IPS-20b (cell line): ENCODE data around the gene GRIK3.

Experiments
- H3K27ac ChIP-seq: one replicate; pipeline ENCODE4 v1.5.1; 2013; ENCODE audit warnings: low read length
- H3K27me3 ChIP-seq: 2 replicates; pipeline ENCODE4 v1.6.1; 2013; ENCODE audit warnings: mild to moderate bottlenecking, low read length, inconsistent platforms; ENCODE audit not compliant: insufficient read depth
- H3K36me3 ChIP-seq: 2 replicates; pipeline ENCODE4 v1.6.1; 2013; ENCODE audit warnings: low read depth, mild to moderate bottlenecking, inconsistent platforms, low read length, moderate library complexity; ENCODE audit not compliant: insufficient read depth
- H3K4me1 ChIP-seq: 2 replicates; pipeline ENCODE4 v1.6.1; 2013; ENCODE audit warnings: mild to moderate bottlenecking, control low read depth, inconsistent platforms, low read length, moderate library complexity; ENCODE audit not compliant: insufficient read depth
- H3K4me3 ChIP-seq: 2 replicates; pipeline ENCODE4 v1.5.1; 2013; ENCODE audit warnings: mild to moderate bottlenecking, low read length, inconsistent platforms
- H3K9ac ChIP-seq: 2 replicates; pipeline ENCODE4 v1.6.1; 2013; ENCODE audit warnings: low read depth, mild to moderate bottlenecking, inconsistent platforms, low read length, moderate library complexity
- H3K9me3 ChIP-seq: 2 replicates; pipeline ENCODE4 v1.6.1; 2013; ENCODE audit warnings: mild to moderate bottlenecking, low read depth, low read length, inconsistent platforms; ENCODE audit not compliant: insufficient read depth

GRIK3 gene

GRCh38 chr1:36759355-36759754 lies 275.0 kb downstream of the GRIK3 start:
- Histone ChIP-seq H3K9ac (no peak overlapping the region), H3K27ac (no peak overlapping the region), H3K4me3 (no peak overlapping the region), H3K36me3 (no peaks in the 10 kb centered on the region), H3K9me3 (0 out of 2 replicates have a peak, but pooled peaks cover 4% of the 10 kb centered on the region), H3K27me3 (no peaks in the 10 kb centered on the region; the same call in 1 of the 2 replicates), H3K4me1 (no peaks in the 10 kb centered on the region)

- Histone ChIP-seq H3K36me3 (no peaks in the 10 kb centered on the region), H3K9me3 (0 out of 2 replicates have a peak, but pooled peaks cover 4% of the 10 kb centered on the region), H3K4me1 (no peaks in the 10 kb centered on the region), H3K27me3 (no peaks in the 10 kb centered on the region; the same call in 1 of the 2 replicates), H3K27ac (no peak overlapping the region), H3K9ac (no peak overlapping the region), H3K4me3 (no peak overlapping the region)
Measured at GRCh38 chr1:36755303-36756230, 278.7 kb downstream of the GRIK3 start.

DNA sequence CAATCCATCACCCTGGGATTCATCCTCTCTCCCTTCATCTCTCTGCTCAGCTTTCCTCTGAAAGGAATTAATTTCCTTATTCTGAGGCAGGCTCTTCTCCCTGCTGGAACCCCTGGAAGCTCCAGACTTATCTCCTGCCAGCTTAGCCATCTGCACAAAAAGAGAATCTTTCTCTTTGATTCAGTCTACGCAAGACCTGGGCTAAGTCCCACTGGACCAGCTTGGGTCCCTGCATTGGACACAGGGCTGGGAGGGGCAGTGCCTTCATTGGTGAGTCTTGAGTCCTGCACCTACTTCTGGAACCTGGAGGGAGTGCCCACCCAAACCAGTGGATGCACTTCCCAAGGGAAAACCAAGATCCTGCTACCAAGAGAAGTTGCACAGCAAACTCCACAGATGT lies 279.9 kb downstream of the GRIK3 start:
- Histone ChIP-seq H3K9ac (no peak overlapping the region), H3K4me1 (no peaks in the 10 kb centered on the region), H3K27me3 (no peaks in the 10 kb centered on the region; the same call in 1 of the 2 replicates), H3K4me3 (no peak overlapping the region), H3K27ac (no peak overlapping the region), H3K36me3 (no peaks in the 10 kb centered on the region), H3K9me3 (0 out of 2 replicates have a peak, but pooled peaks cover under 1% of the 10 kb centered on the region)

GRCh38 chr1:36753451-36753850 lies 280.9 kb downstream of the GRIK3 start:
- no peak overlapping the region for H3K4me3 ChIP-seq
- H3K27ac ChIP-seq = no peak overlapping the region
- no peaks in the 10 kb centered on the region for H3K4me1 ChIP-seq
- H3K9ac ChIP-seq = no peak overlapping the region
- no peaks in the 10 kb centered on the region for H3K36me3 ChIP-seq
- no peaks in the 10 kb centered on the region for H3K9me3 ChIP-seq
- H3K27me3 ChIP-seq = no peaks in the 10 kb centered on the region; the same call in 1 of the 2 replicates

- Histone ChIP-seq H3K9me3 (no peaks in the 10 kb centered on the region), H3K27ac (no peak overlapping the region), H3K36me3 (no peaks in the 10 kb centered on the region), H3K4me1 (no peaks in the 10 kb centered on the region), H3K4me3 (no peak overlapping the region), H3K9ac (no peak overlapping the region), H3K27me3 (no peaks in the 10 kb centered on the region; the same call in 1 of the 2 replicates)
Measured at GRCh38 chr1:36752891-36753361, 281.4 kb downstream of the GRIK3 start.

DNA sequence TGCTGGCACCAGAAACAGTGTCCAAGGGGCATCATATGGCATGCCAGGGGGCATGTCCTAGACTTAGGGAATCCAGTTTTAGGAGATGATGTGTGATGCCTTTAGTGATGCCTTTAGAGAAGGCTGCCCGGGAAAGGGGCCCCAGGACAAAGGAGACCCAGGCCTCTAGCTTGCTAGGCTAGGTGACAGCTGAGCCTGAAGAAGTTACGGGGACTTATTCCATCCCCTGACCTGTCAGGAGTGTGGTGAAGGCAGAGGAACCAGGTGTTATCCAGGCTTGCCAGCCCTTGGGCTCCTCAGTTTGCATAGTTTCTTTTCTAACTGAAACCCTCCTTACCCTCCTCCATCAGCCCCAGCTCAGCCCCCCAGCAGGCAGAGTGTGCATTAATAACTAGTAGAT lies 281.9 kb downstream of the GRIK3 start:
- H3K9ac ChIP-seq = no peak overlapping the region
- H3K27ac ChIP-seq = no peak overlapping the region
- H3K9me3 ChIP-seq = no peaks in the 10 kb centered on the region
- H3K36me3 ChIP-seq = no peaks in the 10 kb centered on the region
- H3K27me3 ChIP-seq = no peaks in the 10 kb centered on the region; the same call in 1 of the 2 replicates
- no peaks in the 10 kb centered on the region for H3K4me1 ChIP-seq
- H3K4me3 ChIP-seq = no peak overlapping the region

DNA sequence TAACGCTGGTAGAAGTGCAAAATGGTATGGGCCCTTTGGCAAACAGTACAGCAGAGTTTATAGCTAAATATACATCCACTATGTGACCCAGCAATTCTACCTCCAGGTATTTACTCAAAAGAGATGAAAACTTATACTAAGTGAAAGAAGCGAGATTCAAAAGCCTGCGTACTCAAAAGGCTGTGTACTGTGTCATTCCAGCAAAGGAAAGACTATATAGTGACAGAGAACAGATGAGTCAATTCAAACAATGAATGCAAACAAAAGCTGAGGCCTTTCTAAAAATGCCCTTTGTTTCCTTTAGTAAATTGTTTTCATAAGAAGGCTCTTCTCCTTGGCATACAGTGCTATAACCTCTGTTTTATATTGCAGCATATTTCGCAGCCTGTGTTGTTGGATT lies 282.8 kb downstream of the GRIK3 start:
- Histone ChIP-seq H3K9me3 (no peaks in the 10 kb centered on the region), H3K27ac (no peak overlapping the region), H3K36me3 (no peaks in the 10 kb centered on the region), H3K4me1 (no peaks in the 10 kb centered on the region), H3K4me3 (no peak overlapping the region), H3K9ac (no peak overlapping the region), H3K27me3 (no peaks in the 10 kb centered on the region)

- Histone ChIP-seq H3K27ac (no peak overlapping the region), H3K9ac (no peak overlapping the region), H3K4me1 (no peaks in the 10 kb centered on the region), H3K27me3 (no peaks in the 10 kb centered on the region), H3K4me3 (no peak overlapping the region), H3K36me3 (no peaks in the 10 kb centered on the region), H3K9me3 (no peaks in the 10 kb centered on the region)
Measured at GRCh38 chr1:36748466-36748865, 285.8 kb downstream of the GRIK3 start.
